Smooth muscle cell (in vitro differentiated cells): ENCODE data around the gene CEP131. TPM values are rescaled to one million over a fixed set of nuclear protein-coding genes. Genes with fewer than 3 reads are reported as not detected.

Source experiments
- DNase-seq: peaks from one replicate; lab custom pipeline; 2025; ENCODE audit not compliant: unreplicated experiment; lab: John Stamatoyannopoulos, UW
- H2AFZ ChIP-seq: fragments of 200-600 bp; sonication (generic); 2 replicates; pipeline ENCODE4 v1.6.0; 2016; ENCODE audit warnings: antibody characterized with exemption, low read depth, mild to moderate bottlenecking
- H3F3A ChIP-seq: fragments of 200-600 bp; sonication (generic); 2 replicates; pipeline ENCODE4 v1.6.0; 2017; ENCODE audit warnings: antibody characterized with exemption, low read depth
- H3K27ac ChIP-seq: fragments of 200-600 bp; sonication (generic); 2 replicates; pipeline ENCODE4 v1.5.1; 2016; ENCODE audit warnings: low read depth, mild to moderate bottlenecking
- H3K27me3 ChIP-seq: fragments of 200-600 bp; sonication (generic); 2 replicates; pipeline ENCODE4 v1.6.1; 2016; ENCODE audit warnings: low read depth, mild to moderate bottlenecking
- H3K36me3 ChIP-seq: fragments of 200-600 bp; sonication (generic); 2 replicates; pipeline ENCODE4 v1.5.1; 2016; ENCODE audit warnings: low read depth
- H3K4me1 ChIP-seq: fragments of 200-600 bp; sonication (generic); 2 replicates; pipeline ENCODE4 v1.5.1; 2016; ENCODE audit warnings: low read depth
- H3K4me2 ChIP-seq: fragments of 200-600 bp; sonication (generic); 2 replicates; pipeline ENCODE4 v1.6.0; 2016; ENCODE audit warnings: mild to moderate bottlenecking
- H3K4me3 ChIP-seq: fragments of 200-600 bp; sonication (generic); 2 replicates; pipeline ENCODE4 v1.5.1; 2016; ENCODE audit warnings: mild to moderate bottlenecking
- H3K79me2 ChIP-seq: fragments of 200-600 bp; sonication (generic); 2 replicates; pipeline ENCODE4 v1.6.0; 2016; ENCODE audit warnings: low read depth, mild to moderate bottlenecking
- H3K9ac ChIP-seq: fragments of 200-600 bp; sonication (generic); 2 replicates; pipeline ENCODE4 v1.6.0; 2016; ENCODE audit warnings: low read depth
- H3K9me3 ChIP-seq: fragments of 200-600 bp; sonication (generic); replicated peaks from 2 replicates; pipeline ENCODE4 v1.5.1; 2016; ENCODE audit warnings: low read depth
- H4K20me1 ChIP-seq: fragments of 200-600 bp; sonication (generic); 2 replicates; pipeline ENCODE4 v1.6.0; 2016; ENCODE audit warnings: low read depth
- WGBS: methylation state at CpG from one replicate; pipeline ENCODE4 v1.1.7; 2016; ENCODE audit warnings: low lambda C conversion rate; 5-methylcytosine and 5-hydroxymethylcytosine counted together
- polyA plus RNA-seq: library from polyadenylated mRNA; unstranded; fragments of >200 nt; fragmentation: Nextera tagmentation; extraction: Ambion mirVana; gene quantifications from 2 replicates; pipeline ENCODE4 v1.2.1, GENCODE V29; 2016
- total RNA-seq: library from RNA; depleted of rRNA; stranded (reverse); fragments of >200 nt; gene quantifications from 2 replicates; pipeline ENCODE4 v1.2.3, GENCODE V29; 2014
- TF ChIP-seq, protein P1 (sequence below): fragments of 200-600 bp; sonication (generic); IDR thresholded peaks from 2 replicates; pipeline ENCODE4 v1.5.1; 2017; ENCODE audit warnings: borderline replicate concordance, mild to moderate bottlenecking, antibody characterized with exemption; ENCODE audit not compliant: insufficient read depth, poor library complexity, severe bottlenecking

The CEP131 gene
- total and polyA plus RNA-seq, 2 experiments from 2014 or later = 3.0 to 13.4 TPM

DNA sequence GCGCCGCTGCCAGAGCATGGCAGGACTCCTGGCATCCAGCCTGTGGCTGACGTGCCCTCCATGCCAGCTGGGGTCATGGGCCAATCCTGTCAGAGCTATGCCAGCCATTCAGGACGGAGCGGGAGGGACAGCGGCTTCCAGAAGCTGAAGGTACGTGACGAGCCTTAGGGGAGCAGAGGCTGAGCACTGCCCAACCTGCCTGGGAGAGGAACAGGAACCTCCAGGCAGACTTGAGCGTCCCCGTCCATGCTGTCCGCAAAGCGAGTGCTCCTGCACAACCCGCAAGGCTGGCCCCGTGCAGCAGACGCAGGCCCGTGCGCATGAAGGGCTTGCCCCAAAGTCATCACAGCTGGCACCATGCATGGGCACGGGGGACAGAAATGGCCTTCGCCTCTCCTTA lies 37.9 kb upstream of the CEP131 start:
- Histone ChIP-seq H2AFZ (no peak overlapping the region), H3K4me3 (no peak overlapping the region), H3K4me1 (no peaks in the 10 kb centered on the region), H3K9me3 (no peaks in the 10 kb centered on the region), H3K9ac (no peak overlapping the region), H3F3A (no peaks in the 10 kb centered on the region), H4K20me1 (peaks cover under 1% of the 10 kb centered on the region), H3K79me2 (no peaks in the 10 kb centered on the region), H3K27ac (no peak overlapping the region), H3K4me2 (no peak overlapping the region), H3K27me3 (no peaks in the 10 kb centered on the region), H3K36me3 (no peaks in the 10 kb centered on the region)
- TF ChIP-seq, protein P1, sequence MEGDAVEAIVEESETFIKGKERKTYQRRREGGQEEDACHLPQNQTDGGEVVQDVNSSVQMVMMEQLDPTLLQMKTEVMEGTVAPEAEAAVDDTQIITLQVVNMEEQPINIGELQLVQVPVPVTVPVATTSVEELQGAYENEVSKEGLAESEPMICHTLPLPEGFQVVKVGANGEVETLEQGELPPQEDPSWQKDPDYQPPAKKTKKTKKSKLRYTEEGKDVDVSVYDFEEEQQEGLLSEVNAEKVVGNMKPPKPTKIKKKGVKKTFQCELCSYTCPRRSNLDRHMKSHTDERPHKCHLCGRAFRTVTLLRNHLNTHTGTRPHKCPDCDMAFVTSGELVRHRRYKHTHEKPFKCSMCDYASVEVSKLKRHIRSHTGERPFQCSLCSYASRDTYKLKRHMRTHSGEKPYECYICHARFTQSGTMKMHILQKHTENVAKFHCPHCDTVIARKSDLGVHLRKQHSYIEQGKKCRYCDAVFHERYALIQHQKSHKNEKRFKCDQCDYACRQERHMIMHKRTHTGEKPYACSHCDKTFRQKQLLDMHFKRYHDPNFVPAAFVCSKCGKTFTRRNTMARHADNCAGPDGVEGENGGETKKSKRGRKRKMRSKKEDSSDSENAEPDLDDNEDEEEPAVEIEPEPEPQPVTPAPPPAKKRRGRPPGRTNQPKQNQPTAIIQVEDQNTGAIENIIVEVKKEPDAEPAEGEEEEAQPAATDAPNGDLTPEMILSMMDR = no peak
- WGBS = 97% methylated on average over 19 of the region's 19 CpGs
- DNase-seq = no peak

DNA sequence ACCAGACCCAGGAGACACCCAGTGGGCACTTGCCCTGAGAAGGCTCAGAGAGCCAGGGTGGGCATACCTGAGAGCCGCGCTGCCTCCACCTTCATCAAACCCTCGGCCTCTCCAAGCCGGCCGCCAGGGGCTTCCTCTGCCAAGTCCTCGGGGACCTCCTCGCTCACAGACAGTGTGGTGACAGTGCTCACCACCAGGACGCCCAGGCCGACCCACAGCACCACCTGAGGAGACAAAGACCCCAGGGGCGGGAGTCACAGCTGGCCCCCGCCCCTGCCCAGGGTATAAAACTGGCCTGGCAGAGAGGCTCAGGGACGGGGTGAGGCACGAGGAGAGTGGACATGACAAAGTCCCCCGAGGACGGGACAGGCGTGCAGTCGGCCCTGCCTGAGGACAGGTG lies 37.4 kb upstream of the CEP131 start:
- H3K9me3 ChIP-seq = no peaks in the 10 kb centered on the region
- 97% methylated on average over 17 of the region's 17 CpGs for WGBS
- H3K9ac ChIP-seq = no peak overlapping the region
- no peak overlapping the region for H3K4me3 ChIP-seq
- H3K4me2 ChIP-seq = no peak overlapping the region
- H3K27me3 ChIP-seq = no peaks in the 10 kb centered on the region
- H3K4me1 ChIP-seq = no peaks in the 10 kb centered on the region
- H3F3A ChIP-seq = no peaks in the 10 kb centered on the region
- no peak overlapping the region for H3K27ac ChIP-seq
- H2AFZ ChIP-seq = no peak overlapping the region
- DNase-seq = no peak
- no peaks in the 10 kb centered on the region for H3K36me3 ChIP-seq
- H4K20me1 ChIP-seq = peaks cover 5% of the 10 kb centered on the region
- no peaks in the 10 kb centered on the region for H3K79me2 ChIP-seq
- TF ChIP-seq, protein P1 = no peak

DNA sequence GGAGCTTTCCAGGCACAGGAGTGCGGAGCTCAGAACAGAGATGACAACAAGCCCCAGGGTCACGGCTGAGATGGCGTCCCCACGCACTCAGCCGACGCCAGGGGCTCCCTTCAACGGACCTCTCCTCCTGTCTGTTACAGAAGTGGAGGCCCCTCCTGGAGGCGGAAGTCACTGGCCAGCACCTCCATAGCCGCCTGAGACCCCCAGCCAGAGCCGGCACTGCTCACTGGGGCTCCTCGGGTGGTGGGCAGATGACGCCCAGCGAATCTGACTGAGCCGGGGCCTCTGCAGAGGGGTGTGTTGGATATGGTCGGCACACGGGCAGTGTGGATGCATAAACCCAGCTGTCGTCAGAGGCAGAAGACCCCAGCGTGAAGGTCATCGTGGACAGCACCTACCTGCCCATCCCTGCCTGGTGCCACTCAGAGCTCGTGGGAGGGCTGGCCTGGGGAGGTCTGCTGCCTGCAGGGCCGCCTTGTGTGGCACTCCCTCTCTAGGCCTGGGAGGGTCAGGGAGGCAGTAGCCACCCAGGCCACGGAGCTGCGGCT lies 36.4 kb upstream of the CEP131 start:
- 98% methylated on average over 23 of the region's 23 CpGs for WGBS
- H3K9ac ChIP-seq = no peak overlapping the region
- no peak for DNase-seq
- TF ChIP-seq, protein P1 = no peak
- no peak overlapping the region for H3K4me2 ChIP-seq
- no peaks in the 10 kb centered on the region for H3F3A ChIP-seq
- H3K27ac ChIP-seq = no peak overlapping the region
- H4K20me1 ChIP-seq = peaks cover 12% of the 10 kb centered on the region
- H2AFZ ChIP-seq = no peak overlapping the region
- H3K79me2 ChIP-seq = no peaks in the 10 kb centered on the region
- no peak overlapping the region for H3K4me3 ChIP-seq
- H3K4me1 ChIP-seq = no peaks in the 10 kb centered on the region
- no peaks in the 10 kb centered on the region for H3K27me3 ChIP-seq
- no peaks in the 10 kb centered on the region for H3K9me3 ChIP-seq
- no peaks in the 10 kb centered on the region for H3K36me3 ChIP-seq

DNA sequence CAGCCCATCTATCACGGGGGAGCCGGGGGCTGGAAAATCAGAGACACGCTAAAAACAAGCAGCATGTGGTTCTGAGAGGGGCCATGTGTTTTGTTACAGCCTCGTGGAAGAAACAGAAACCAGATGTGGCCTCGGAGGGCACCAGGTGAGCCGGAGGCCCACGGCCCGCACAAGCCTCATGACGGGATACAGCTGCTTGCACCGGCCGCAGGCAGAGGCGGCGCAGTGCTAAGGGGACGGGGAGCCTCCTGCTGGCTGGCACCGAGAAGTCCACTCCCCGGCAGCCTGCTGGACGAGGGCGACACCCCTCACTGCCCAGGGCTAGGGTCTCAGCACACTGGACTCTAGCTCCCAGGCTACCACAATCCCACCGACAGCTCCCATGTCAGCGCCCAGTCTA lies 35.5 kb upstream of the CEP131 start:
- Histone ChIP-seq H4K20me1 (peaks cover 20% of the 10 kb centered on the region), H3K4me1 (no peaks in the 10 kb centered on the region), H3F3A (no peaks in the 10 kb centered on the region), H3K4me3 (no peak overlapping the region), H3K4me2 (no peak overlapping the region), H3K9ac (no peak overlapping the region), H3K36me3 (no peaks in the 10 kb centered on the region), H2AFZ (no peak overlapping the region), H3K79me2 (no peaks in the 10 kb centered on the region), H3K27me3 (no peaks in the 10 kb centered on the region), H3K9me3 (no peaks in the 10 kb centered on the region), H3K27ac (no peak overlapping the region)
- WGBS = 93% methylated on average over 20 of the region's 20 CpGs
- DNase-seq = no peak
- TF ChIP-seq, protein P1 = no peak
